ENCODE results near the gene KIAA0319L. TPM values are rescaled to one million over a fixed set of nuclear protein-coding genes. Genes with fewer than 3 reads are reported as not detected.

Gene KIAA0319L
- total and polyA plus RNA-seq, 2 experiments from 2014 or later = 27.2 to 75.1 TPM

DNA sequence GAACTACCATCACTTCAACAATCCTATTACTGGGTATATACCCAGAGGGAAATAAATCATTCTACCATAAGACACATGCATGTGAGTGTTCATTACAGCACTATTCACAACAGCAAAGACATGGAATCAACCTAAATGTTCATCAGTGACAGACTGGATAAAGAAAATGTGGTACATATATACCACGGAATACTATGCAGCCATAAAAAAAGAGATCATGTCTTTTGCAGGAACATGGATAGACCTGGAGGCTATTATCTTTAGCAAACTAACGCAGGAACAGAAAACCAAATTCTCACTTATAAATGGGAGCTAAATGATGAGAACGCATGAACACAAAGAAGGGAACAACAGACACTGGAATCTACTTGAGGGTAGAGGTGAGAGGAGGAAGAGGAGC is 39.0 kb downstream of the KIAA0319L start:
- no peak for DNase-seq (ENCODE audit: low spot score)
- Histone ChIP-seq H3F3A (replicated peaks; ENCODE audit: low read depth) (no peaks in the 10 kb centered on the region), H3K27me3 (ENCODE audit: insufficient read depth) (no peaks in the 10 kb centered on the region), H3K27ac (ENCODE audit: low read depth) (no peak overlapping the region), H3K4me1 (ENCODE audit: insufficient read depth) (0 out of 2 replicates have a peak, but pooled peaks cover 7% of the 10 kb centered on the region), H3K36me3 (ENCODE audit: insufficient read depth) (peaks cover 2% of the 10 kb centered on the region; the same call in 1 of the 2 replicates), H3K4me2 (no peak overlapping the region), H3K9me2 (ENCODE audit: insufficient read depth) (no peaks in the 10 kb centered on the region), H3K4me3 (no peak overlapping the region), H2AFZ (no peak overlapping the region), H4K20me1 (replicated peaks; ENCODE audit: insufficient read depth) (peaks cover 9% of the 10 kb centered on the region; the same call in 1 of the 2 replicates), H3K79me2 (replicated peaks; ENCODE audit: insufficient read depth) (peaks cover 71% of the 10 kb centered on the region)
- H3K4me3 Mint-ChIP-seq = no peak overlapping the region
- H3K27ac Mint-ChIP-seq = no peak overlapping the region
- peaks cover 6% of the 10 kb centered on the region for H3K27me3 Mint-ChIP-seq (ENCODE audit: insufficient read depth, low read depth, poor library complexity)
- no peak for TF ChIP-seq POLR2AphosphoS5 (IDR thresholded peaks at IDR 0.05; ENCODE audit: low read depth)
- TF ChIP-seq EZH2phosphoT487 (IDR thresholded peaks at IDR 0.05; ENCODE audit: unreplicated experiment) = no peak
- no peak for TF ChIP-seq STAT1 (IDR thresholded peaks at IDR 0.05; ENCODE audit: unreplicated experiment)
- TF ChIP-seq, protein P1, sequence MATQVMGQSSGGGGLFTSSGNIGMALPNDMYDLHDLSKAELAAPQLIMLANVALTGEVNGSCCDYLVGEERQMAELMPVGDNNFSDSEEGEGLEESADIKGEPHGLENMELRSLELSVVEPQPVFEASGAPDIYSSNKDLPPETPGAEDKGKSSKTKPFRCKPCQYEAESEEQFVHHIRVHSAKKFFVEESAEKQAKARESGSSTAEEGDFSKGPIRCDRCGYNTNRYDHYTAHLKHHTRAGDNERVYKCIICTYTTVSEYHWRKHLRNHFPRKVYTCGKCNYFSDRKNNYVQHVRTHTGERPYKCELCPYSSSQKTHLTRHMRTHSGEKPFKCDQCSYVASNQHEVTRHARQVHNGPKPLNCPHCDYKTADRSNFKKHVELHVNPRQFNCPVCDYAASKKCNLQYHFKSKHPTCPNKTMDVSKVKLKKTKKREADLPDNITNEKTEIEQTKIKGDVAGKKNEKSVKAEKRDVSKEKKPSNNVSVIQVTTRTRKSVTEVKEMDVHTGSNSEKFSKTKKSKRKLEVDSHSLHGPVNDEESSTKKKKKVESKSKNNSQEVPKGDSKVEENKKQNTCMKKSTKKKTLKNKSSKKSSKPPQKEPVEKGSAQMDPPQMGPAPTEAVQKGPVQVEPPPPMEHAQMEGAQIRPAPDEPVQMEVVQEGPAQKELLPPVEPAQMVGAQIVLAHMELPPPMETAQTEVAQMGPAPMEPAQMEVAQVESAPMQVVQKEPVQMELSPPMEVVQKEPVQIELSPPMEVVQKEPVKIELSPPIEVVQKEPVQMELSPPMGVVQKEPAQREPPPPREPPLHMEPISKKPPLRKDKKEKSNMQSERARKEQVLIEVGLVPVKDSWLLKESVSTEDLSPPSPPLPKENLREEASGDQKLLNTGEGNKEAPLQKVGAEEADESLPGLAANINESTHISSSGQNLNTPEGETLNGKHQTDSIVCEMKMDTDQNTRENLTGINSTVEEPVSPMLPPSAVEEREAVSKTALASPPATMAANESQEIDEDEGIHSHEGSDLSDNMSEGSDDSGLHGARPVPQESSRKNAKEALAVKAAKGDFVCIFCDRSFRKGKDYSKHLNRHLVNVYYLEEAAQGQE (IDR thresholded peaks at IDR 0.05; ENCODE audit: unreplicated experiment) = no peak
- TF ChIP-seq ZNF114 (CRISPR knock-in tag; IDR thresholded peaks at IDR 0.05) = no peak
- TF ChIP-seq, protein P2, sequence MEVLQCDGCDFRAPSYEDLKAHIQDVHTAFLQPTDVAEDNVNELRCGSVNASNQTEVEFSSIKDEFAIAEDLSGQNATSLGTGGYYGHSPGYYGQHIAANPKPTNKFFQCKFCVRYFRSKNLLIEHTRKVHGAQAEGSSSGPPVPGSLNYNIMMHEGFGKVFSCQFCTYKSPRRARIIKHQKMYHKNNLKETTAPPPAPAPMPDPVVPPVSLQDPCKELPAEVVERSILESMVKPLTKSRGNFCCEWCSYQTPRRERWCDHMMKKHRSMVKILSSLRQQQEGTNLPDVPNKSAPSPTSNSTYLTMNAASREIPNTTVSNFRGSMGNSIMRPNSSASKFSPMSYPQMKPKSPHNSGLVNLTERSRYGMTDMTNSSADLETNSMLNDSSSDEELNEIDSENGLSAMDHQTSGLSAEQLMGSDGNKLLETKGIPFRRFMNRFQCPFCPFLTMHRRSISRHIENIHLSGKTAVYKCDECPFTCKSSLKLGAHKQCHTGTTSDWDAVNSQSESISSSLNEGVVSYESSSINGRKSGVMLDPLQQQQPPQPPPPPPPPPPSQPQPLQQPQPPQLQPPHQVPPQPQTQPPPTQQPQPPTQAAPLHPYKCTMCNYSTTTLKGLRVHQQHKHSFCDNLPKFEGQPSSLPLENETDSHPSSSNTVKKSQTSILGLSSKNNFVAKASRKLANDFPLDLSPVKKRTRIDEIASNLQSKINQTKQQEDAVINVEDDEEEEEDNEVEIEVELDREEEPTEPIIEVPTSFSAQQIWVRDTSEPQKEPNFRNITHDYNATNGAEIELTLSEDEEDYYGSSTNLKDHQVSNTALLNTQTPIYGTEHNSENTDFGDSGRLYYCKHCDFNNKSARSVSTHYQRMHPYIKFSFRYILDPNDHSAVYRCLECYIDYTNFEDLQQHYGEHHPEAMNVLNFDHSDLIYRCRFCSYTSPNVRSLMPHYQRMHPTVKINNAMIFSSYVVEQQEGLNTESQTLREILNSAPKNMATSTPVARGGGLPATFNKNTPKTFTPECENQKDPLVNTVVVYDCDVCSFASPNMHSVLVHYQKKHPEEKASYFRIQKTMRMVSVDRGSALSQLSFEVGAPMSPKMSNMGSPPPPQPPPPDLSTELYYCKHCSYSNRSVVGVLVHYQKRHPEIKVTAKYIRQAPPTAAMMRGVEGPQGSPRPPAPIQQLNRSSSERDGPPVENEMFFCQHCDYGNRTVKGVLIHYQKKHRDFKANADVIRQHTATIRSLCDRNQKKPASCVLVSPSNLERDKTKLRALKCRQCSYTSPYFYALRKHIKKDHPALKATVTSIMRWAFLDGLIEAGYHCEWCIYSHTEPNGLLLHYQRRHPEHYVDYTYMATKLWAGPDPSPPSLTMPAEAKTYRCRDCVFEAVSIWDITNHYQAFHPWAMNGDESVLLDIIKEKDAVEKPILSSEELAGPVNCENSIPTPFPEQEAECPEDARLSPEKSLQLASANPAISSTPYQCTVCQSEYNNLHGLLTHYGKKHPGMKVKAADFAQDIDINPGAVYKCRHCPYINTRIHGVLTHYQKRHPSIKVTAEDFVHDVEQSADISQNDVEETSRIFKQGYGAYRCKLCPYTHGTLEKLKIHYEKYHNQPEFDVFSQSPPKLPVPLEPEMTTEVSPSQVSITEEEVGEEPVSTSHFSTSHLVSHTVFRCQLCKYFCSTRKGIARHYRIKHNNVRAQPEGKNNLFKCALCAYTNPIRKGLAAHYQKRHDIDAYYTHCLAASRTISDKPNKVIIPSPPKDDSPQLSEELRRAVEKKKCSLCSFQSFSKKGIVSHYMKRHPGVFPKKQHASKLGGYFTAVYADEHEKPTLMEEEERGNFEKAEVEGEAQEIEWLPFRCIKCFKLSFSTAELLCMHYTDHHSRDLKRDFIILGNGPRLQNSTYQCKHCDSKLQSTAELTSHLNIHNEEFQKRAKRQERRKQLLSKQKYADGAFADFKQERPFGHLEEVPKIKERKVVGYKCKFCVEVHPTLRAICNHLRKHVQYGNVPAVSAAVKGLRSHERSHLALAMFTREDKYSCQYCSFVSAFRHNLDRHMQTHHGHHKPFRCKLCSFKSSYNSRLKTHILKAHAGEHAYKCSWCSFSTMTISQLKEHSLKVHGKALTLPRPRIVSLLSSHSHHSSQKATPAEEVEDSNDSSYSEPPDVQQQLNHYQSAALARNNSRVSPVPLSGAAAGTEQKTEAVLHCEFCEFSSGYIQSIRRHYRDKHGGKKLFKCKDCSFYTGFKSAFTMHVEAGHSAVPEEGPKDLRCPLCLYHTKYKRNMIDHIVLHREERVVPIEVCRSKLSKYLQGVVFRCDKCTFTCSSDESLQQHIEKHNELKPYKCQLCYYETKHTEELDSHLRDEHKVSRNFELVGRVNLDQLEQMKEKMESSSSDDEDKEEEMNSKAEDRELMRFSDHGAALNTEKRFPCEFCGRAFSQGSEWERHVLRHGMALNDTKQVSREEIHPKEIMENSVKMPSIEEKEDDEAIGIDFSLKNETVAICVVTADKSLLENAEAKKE (CRISPR knock-in tag; IDR thresholded peaks at IDR 0.05) = no peak
- no peak for TF ChIP-seq JUNB (IDR thresholded peaks at IDR 0.05; ENCODE audit: unreplicated experiment)
- no peak for TF ChIP-seq ZNF331 (CRISPR knock-in tag; IDR thresholded peaks at IDR 0.05; ENCODE audit: low read depth)
- H3K9me3 Mint-ChIP-seq = peaks cover 36% of the 10 kb centered on the region
- H3K36me3 Mint-ChIP-seq (ENCODE audit: low read depth) = peaks cover 43% of the 10 kb centered on the region
- ATAC-seq = no peak
- peaks cover 9% of the 10 kb centered on the region; the same call in 2 of the 3 replicates for H3K4me1 Mint-ChIP-seq

Data from GM23338 (cell line).